HCT116 (cell line): ENCODE measurements around the gene FAM151A. TPM values are rescaled to one million over a fixed set of nuclear protein-coding genes. Genes with fewer than 3 reads are reported as not detected.

Source experiments
- ATAC-seq: fragments of 200-7000 bp; cut with Tn5 transposase; 2 replicates; pipeline ENCODE4 v1.9.1; 2020; ENCODE audit warnings: mild to moderate bottlenecking, moderate library complexity
- BruUV-seq: library from RNA; stranded (reverse); fragments of 400-500 nt; replicated peaks from 2 replicates; lab custom pipeline; 2021; lab: Mats Ljungman, UMichigan
- CTCF ChIA-PET: fragments of 300-600 bp; sonication (Branson Sonifier 250); formaldehyde crosslinking; loops from one replicate; lab custom pipeline; 2021; ENCODE audit warnings: antibody characterized with exemption; lab: Charles Lee
- POLR2A ChIA-PET: fragments of 300-600, 350-600 bp; sonication (Branson Sonifier 250); formaldehyde crosslinking; loops from one replicate; lab custom pipeline; 2021; ENCODE audit warnings: antibody characterized with exemption; lab: Charles Lee
- RAD21 ChIA-PET, 2 experiments: fragments of 300-600 bp; sonication (Branson Sonifier 250); formaldehyde crosslinking; loops; one replicate each; lab custom pipeline; 2023; ENCODE audit warnings: low total read pairs in 2 of 2; ENCODE audit not compliant: uncharacterized antibody in 2 of 2, unreplicated experiment in 2 of 2, low non-redundant PET in 1 of 2; lab: Charles Lee
- DNase-seq: peaks from one replicate; pipeline ENCODE4 v3.0.0-alpha.2; 2010; ENCODE audit warnings: low read depth, low spot score
- H2AFZ ChIP-seq: fragments of 200-600 bp; shearing (Covaris generic), sonication (generic); 2 replicates; pipeline ENCODE4 v1.6.1; 2017; ENCODE audit warnings: low read depth, mixed run types, mixed read lengths, antibody characterized with exemption, low read length; ENCODE audit not compliant: poor library complexity, severe bottlenecking
- H3K27ac ChIP-seq: 2 replicates; pipeline ENCODE4 v1.5.1; 2012; ENCODE audit warnings: low read depth, low read length
- H3K27me3 ChIP-seq: fragments of 200-600 bp; sonication (generic); 2 replicates; pipeline ENCODE4 v1.6.1; 2016; ENCODE audit warnings: mixed run types, low read length, mixed read lengths; ENCODE audit not compliant: insufficient read depth
- H3K36me3 ChIP-seq, 2 experiments: fragments of 200-500 bp in 1 of 2; fragments of 200-600 bp in 1 of 2; sonication (Bioruptor generic) in 1 of 2; sonication (generic) in 1 of 2; 2 replicates each; pipeline versions ENCODE4 v1.5.1 to v1.6.1; 2014 to 2016; ENCODE audit warnings: low read length in 2 of 2, inconsistent platforms in 1 of 2, mixed read lengths in 1 of 2, mixed run types in 1 of 2; ENCODE audit not compliant: insufficient read depth in 2 of 2, control insufficient read depth in 1 of 2
- H3K4me1 ChIP-seq, 2 experiments: fragments of 200-600 bp in 1 of 2; sonication (generic) in 1 of 2; 2 replicates each; pipeline versions ENCODE4 v1.5.1 to v1.6.1; 2012 to 2017; ENCODE audit warnings: low read length in 2 of 2, inconsistent platforms in 1 of 2, mild to moderate bottlenecking in 1 of 2, mixed read lengths in 1 of 2, mixed run types in 1 of 2, moderate library complexity in 1 of 2; ENCODE audit not compliant: insufficient read depth in 2 of 2, control insufficient read depth in 1 of 2
- H3K4me2 ChIP-seq: fragments of 200-600 bp; sonication (generic); 2 replicates; pipeline ENCODE4 v1.6.1; 2017; ENCODE audit warnings: mixed run types, low read length, mixed read lengths
- H3K4me3 ChIP-seq, 2 experiments: fragments of 200-600 bp in 1 of 2; sonication (generic) in 1 of 2; replicated peaks in 1 of 2; 2 replicates each; pipeline ENCODE4 v1.5.1; 2011 to 2016; ENCODE audit warnings: low read length in 2 of 2, control low read depth in 1 of 2, low read depth in 1 of 2, mild to moderate bottlenecking in 1 of 2, mixed read lengths in 1 of 2, mixed run types in 1 of 2
- H3K79me2 ChIP-seq: fragments of 200-600 bp; sonication (generic); 2 replicates; pipeline ENCODE4 v1.6.1; 2017; ENCODE audit warnings: mild to moderate bottlenecking, mixed run types, low read length, moderate library complexity, mixed read lengths; ENCODE audit not compliant: insufficient read depth
- H3K9ac ChIP-seq: fragments of 200-600 bp; sonication (generic); 2 replicates; pipeline ENCODE4 v1.6.1; 2016; ENCODE audit warnings: low read length, mixed read lengths
- H3K9me2 ChIP-seq: fragments of 200-600 bp; sonication (generic), shearing (Covaris generic); 2 replicates; pipeline ENCODE4 v1.6.1; 2017; ENCODE audit warnings: mixed run types, mild to moderate bottlenecking, moderate library complexity; ENCODE audit not compliant: insufficient read depth
- H3K9me3 ChIP-seq, 2 experiments: fragments of 200-500 bp in 1 of 2; fragments of 200-600 bp in 1 of 2; sonication (Bioruptor generic) in 1 of 2; sonication (generic) in 1 of 2; 2 replicates each; pipeline ENCODE4 v1.6.1; 2014 to 2017; ENCODE audit warnings: low read length in 2 of 2, mixed read lengths in 2 of 2, inconsistent platforms in 1 of 2, low read depth in 1 of 2, mild to moderate bottlenecking in 1 of 2, mixed run types in 1 of 2, moderate library complexity in 1 of 2; ENCODE audit not compliant: control insufficient read depth in 1 of 2, insufficient read depth in 1 of 2
- H4K20me1 ChIP-seq: fragments of 200-600 bp; sonication (generic), shearing (Covaris generic); 2 replicates; pipeline ENCODE4 v1.6.1; 2017; ENCODE audit warnings: mixed run types, mild to moderate bottlenecking, moderate library complexity; ENCODE audit not compliant: insufficient read depth
- SRF ChIP-seq: IDR thresholded peaks from 2 replicates; pipeline ENCODE4 v1.6.1; 2012; ENCODE audit warnings: low read depth
- intact Hi-C: fragments of 100-400 bp; cut with micrococcal nuclease; formaldehyde crosslinking; loops from 2 replicates; pipeline ENCODE4 v1.10.0; 2022
- total RNA-seq: library from RNA; stranded (reverse); gene quantifications from one replicate; pipeline ENCODE4 v1.2.1, GENCODE V29; 2021; ENCODE audit not compliant: unreplicated experiment
- TF ChIP-seq, protein P1 (sequence below): IDR thresholded peaks from 2 replicates; pipeline ENCODE4 v1.6.1; 2012

Gene FAM151A
- total RNA-seq, 1 experiment from 2014 or later: not detected

DNA sequence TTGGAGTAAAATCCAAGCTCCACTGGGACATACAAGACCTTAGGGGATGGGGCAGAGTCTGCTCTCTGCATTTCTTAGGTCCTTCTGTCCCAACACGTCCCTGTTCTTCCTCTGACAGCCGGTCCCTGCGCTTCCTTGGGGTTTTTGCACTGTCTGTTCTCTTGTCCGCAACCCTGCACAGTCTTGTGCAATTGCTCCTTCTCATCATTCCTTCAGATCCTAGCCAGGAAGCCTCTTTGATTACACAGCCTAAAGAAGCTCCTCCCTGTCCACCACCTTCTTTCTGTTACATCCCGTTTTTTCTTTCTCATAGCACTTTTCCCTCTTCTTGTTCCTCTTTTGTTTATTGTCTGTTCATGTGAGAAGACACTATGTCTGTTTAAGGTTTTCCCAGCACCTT is 55.4 kb downstream of the FAM151A start:
- no peaks in the 10 kb centered on the region for H3K79me2 ChIP-seq
- RAD21 ChIA-PET: no interaction called here
- H3K9ac ChIP-seq: no peak overlapping the region
- H3K4me2 ChIP-seq: no peak overlapping the region
- intact Hi-C loops: no loop called here
- H3K4me3 ChIP-seq: no peak overlapping the region
- CTCF ChIA-PET: no interaction called here
- no peaks in the 10 kb centered on the region for H3K36me3 ChIP-seq
- TF ChIP-seq, protein P1, sequence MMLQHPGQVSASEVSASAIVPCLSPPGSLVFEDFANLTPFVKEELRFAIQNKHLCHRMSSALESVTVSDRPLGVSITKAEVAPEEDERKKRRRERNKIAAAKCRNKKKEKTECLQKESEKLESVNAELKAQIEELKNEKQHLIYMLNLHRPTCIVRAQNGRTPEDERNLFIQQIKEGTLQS: no peak
- no peaks in the 10 kb centered on the region for H4K20me1 ChIP-seq
- POLR2A ChIA-PET: no interaction called here
- BruUV-seq: no TSS peak
- peaks cover 73 to 92% of the 10 kb centered on the region in 2 experiments for H3K4me1 ChIP-seq
- no peak overlapping the region for H2AFZ ChIP-seq
- no peak overlapping the region for H3K27ac ChIP-seq
- H3K27me3 ChIP-seq: no peaks in the 10 kb centered on the region
- no peaks in the 10 kb centered on the region for H3K9me3 ChIP-seq
- ATAC-seq: no peak
- DNase-seq: no peak
- H3K9me2 ChIP-seq: no peaks in the 10 kb centered on the region

DNA sequence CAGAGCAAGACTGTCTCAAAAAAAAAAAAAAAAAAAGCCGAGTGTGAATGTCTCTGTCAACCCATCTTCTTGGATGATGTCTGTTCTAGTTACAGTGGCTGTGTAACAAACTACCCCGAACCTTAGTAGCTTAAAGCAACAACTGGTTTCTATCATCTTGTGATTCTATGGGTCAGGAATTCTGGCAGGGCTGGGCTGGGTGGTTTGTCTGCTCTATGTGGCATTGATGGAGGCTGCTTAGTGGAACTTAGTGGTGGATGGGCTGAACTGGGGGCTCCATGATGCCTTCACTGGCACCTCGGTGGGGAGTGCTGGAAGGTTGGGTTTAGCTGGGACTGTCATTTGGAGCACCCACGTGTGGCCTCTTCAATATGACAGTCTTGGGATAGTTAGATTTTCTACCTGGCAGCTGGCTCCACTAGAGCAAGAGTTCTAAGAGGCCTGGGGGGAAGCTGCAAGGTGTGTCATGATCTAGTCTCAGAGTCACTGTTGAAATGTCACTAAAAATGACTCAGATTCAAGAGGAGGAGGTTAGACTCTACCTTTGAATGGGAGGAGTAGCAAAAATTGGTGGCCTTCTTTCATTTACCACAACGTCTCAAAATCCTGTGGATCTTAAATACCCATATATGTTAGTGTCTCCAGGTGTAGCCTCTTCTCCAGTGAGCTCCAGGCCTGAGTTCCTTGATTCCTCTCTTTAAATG is 56.7 kb downstream of the FAM151A start:
- no peak for TF ChIP-seq SRF
- no peak overlapping the region for H2AFZ ChIP-seq
- no peak for ATAC-seq
- H3K4me2 ChIP-seq: peak overlapping the region; percentile 87
- H3K36me3 ChIP-seq: no peaks in the 10 kb centered on the region
- ChIA-PET POLR2A (no interaction called here), CTCF (no interaction called here), RAD21 (interaction anchor here in 1 of 2 experiments (0.8 kb wide), 1 partner anchor 67 kb away, joined by 3 read pairs; no protein-coding TSS in a partner anchor)
- no peak overlapping the region for H3K27ac ChIP-seq
- H3K9me2 ChIP-seq: no peaks in the 10 kb centered on the region
- H3K9ac ChIP-seq: no peak overlapping the region
- BruUV-seq: no TSS peak
- H3K79me2 ChIP-seq: no peaks in the 10 kb centered on the region
- intact Hi-C loops: no loop called here
- peaks cover 69 to 82% of the 10 kb centered on the region in 2 experiments for H3K4me1 ChIP-seq
- H3K4me3 ChIP-seq: peak overlapping the region in 1 of 2 experiments; percentile 13; a peak in 1 of 4 replicates
- no peaks in the 10 kb centered on the region for H3K27me3 ChIP-seq
- H3K9me3 ChIP-seq: no peaks in the 10 kb centered on the region
- no peaks in the 10 kb centered on the region for H4K20me1 ChIP-seq
- no peak for DNase-seq
